B cell (primary cell): ENCODE data around the gene EML6.

ENCODE experiments used
- EZH2 ChIP-seq: IDR thresholded peaks from 2 replicates; pipeline ENCODE4 v1.6.1; 2012; ENCODE audit warnings: borderline replicate concordance, low read depth, mild to moderate bottlenecking, moderate library complexity, low read length; ENCODE audit not compliant: insufficient read depth, poor library complexity, severe bottlenecking
- TF ChIP-seq, protein P1 (sequence below): fragments of 200-600 bp; IDR thresholded peaks from one replicate; pipeline ENCODE4 v1.8.0; 2022; ENCODE audit warnings: antibody characterized with exemption, mild to moderate bottlenecking

DNA sequence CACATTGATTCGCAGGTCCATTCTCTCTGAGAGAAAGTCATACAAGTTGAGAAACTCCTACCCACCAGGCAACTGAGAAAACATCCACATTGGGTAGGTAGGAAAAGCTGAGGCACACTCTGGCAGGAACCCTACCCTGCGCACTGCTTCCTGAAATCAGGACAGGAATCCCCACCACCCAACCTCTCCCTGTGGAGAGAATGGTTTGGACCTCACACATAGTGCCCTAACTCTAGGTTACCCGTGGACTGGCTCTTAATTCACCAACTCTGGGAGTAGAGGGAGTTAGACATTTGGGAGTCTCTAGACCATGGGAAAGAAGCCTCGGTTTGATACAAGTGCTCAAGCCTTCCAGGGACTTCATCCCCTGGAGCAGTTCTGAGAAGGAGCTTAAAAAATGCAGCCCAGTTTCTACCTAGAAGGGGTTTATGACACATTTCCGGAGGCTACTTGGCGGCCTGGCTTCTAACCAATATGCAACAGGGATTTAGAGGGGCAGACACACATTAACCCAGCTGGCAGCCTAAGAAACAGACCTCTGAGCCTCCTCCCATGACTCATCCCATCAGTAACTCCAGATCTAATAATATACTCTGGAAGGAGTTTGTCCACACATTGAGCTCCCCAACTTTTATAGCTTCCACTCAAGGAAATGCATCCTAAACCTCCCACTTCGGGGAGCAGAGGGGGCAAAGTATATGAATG is 136.7 kb downstream of the EML6 start:
- TF ChIP-seq, protein P1, sequence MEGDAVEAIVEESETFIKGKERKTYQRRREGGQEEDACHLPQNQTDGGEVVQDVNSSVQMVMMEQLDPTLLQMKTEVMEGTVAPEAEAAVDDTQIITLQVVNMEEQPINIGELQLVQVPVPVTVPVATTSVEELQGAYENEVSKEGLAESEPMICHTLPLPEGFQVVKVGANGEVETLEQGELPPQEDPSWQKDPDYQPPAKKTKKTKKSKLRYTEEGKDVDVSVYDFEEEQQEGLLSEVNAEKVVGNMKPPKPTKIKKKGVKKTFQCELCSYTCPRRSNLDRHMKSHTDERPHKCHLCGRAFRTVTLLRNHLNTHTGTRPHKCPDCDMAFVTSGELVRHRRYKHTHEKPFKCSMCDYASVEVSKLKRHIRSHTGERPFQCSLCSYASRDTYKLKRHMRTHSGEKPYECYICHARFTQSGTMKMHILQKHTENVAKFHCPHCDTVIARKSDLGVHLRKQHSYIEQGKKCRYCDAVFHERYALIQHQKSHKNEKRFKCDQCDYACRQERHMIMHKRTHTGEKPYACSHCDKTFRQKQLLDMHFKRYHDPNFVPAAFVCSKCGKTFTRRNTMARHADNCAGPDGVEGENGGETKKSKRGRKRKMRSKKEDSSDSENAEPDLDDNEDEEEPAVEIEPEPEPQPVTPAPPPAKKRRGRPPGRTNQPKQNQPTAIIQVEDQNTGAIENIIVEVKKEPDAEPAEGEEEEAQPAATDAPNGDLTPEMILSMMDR = no peak
- TF ChIP-seq EZH2 = no peak
